Adrenal gland (tissue), 5 donors: ENCODE results near the gene ESRRB.

Source experiments
- CTCF ChIP-seq, 6 experiments: fragments of 450-650 bp in 4 of 6; fragments of 200-600 bp in 2 of 6; sonication (generic) in 1 of 6; IDR thresholded peaks; 1 replicate in 5 of 6; 2 replicates in 1 of 6; pipeline versions ENCODE4 v1.5.1 to v1.8.0; 2016 to 2021; ENCODE audit warnings: antibody characterized with exemption in 6 of 6, mild to moderate bottlenecking in 2 of 6, moderate library complexity in 1 of 6
- POLR2A ChIP-seq, 2 donors: fragments of 450-650 bp; IDR thresholded peaks; one replicate each; pipeline ENCODE4 v1.6.1; 2017; ENCODE audit warnings: antibody characterized with exemption in 2 of 2, mild to moderate bottlenecking in 2 of 2, moderate library complexity in 1 of 2
- donor health status: DM: no; HTN: no; CAD: no.

GRCh38 chr14:76376409-76376877, 506 bp downstream of the ESRRB start:
- TF ChIP-seq CTCF (IDR thresholded peaks at IDR 0.05): no peak
- TF ChIP-seq POLR2A (IDR thresholded peaks at IDR 0.05): no peak
